ENCODE data around the gene ZNF77. TPM values are rescaled to one million over a fixed set of nuclear protein-coding genes. Genes with fewer than 3 reads are reported as not detected.

ZNF77 gene
- total and polyA plus RNA-seq, 2 donors from 2014 or later, result 2.4 to 5.1 TPM

GRCh38 chr19:2976609-2977000, 31.8 kb upstream of the ZNF77 start:
- H3K9ac ChIP-seq (ENCODE audit: low read length in 3 of 3), result peak overlapping the region; percentile 36 to 63 (median 46)
- no peak for FAIRE-seq
- peak in 2 of 5 donors; percentile 25 to 65 for DNase-seq
- no peak for TF ChIP-seq CTCF (IDR thresholded peaks at IDR 0.05; ENCODE audit: borderline replicate concordance, extremely low read depth, insufficient read depth)
- no peaks in the 10 kb centered on the region for H3K27me3 ChIP-seq (ENCODE audit: control insufficient read depth, insufficient read depth, low read length)
- peaks cover 2 to 10% (median 8%) of the 10 kb centered on the region in 3 donors for H3K4me1 ChIP-seq (ENCODE audit: control insufficient read depth in 2 of 3, insufficient read depth in 2 of 3, low read depth in 1 of 3, low read length in 3 of 3)
- H3K36me3 ChIP-seq (ENCODE audit: control insufficient read depth in 2 of 3, insufficient read depth in 3 of 3, low read length in 3 of 3), result no peaks in the 10 kb centered on the region
- H3K27ac ChIP-seq (ENCODE audit: low read depth in 2 of 2, low read length in 2 of 2), result peak overlapping the region; percentile 16 to 32
- H3K9me3 ChIP-seq (ENCODE audit: control insufficient read depth in 2 of 3, insufficient read depth in 1 of 3, low read length in 3 of 3), result no peaks in the 10 kb centered on the region
- intact Hi-C loops (cut with DNase I), result no loop called here
- peak overlapping the region; percentile 48 to 81 (median 75) for H3K4me3 ChIP-seq (ENCODE audit: low read length in 3 of 3)

- Histone ChIP-seq H3K9ac (ENCODE audit: low read length in 3 of 3) (peak overlapping the region in 1 of 3 donors; percentile 51), H3K36me3 (ENCODE audit: control insufficient read depth in 2 of 3, insufficient read depth in 3 of 3, low read length in 3 of 3) (no peaks in the 10 kb centered on the region), H3K9me3 (ENCODE audit: control insufficient read depth in 2 of 3, insufficient read depth in 1 of 3, low read length in 3 of 3) (no peaks in the 10 kb centered on the region), H3K27ac (ENCODE audit: low read depth in 2 of 2, low read length in 2 of 2) (peak overlapping the region; percentile 34 to 57), H3K4me1 (ENCODE audit: control insufficient read depth in 2 of 3, insufficient read depth in 2 of 3, low read depth in 1 of 3, low read length in 3 of 3) (peaks cover 2 to 20% (median 14%) of the 10 kb centered on the region in 3 donors), H3K4me3 (ENCODE audit: low read length in 3 of 3) (no peak overlapping the region), H3K27me3 (ENCODE audit: control insufficient read depth, insufficient read depth, low read length) (no peaks in the 10 kb centered on the region)
- DNase-seq (peak in 2 of 5 donors; percentile 58 to 84), FAIRE-seq (no peak)
- intact Hi-C loops (cut with DNase I), result no loop called here
- TF ChIP-seq CTCF (IDR thresholded peaks at IDR 0.05; ENCODE audit: borderline replicate concordance, extremely low read depth, insufficient read depth), result no peak
Observed at GRCh38 chr19:2974342-2975041, 29.7 kb upstream of the ZNF77 start.

GRCh38 chr19:2973229-2973628, 28.5 kb upstream of the ZNF77 start:
- DNase-seq, result peak in 2 of 5 donors; percentile 70 to 93
- Histone ChIP-seq H3K4me1 (ENCODE audit: control insufficient read depth in 2 of 3, insufficient read depth in 2 of 3, low read depth in 1 of 3, low read length in 3 of 3) (peaks cover 2 to 20% (median 18%) of the 10 kb centered on the region in 3 donors), H3K36me3 (ENCODE audit: control insufficient read depth in 2 of 3, insufficient read depth in 3 of 3, low read length in 3 of 3) (no peaks in the 10 kb centered on the region), H3K9ac (ENCODE audit: low read length in 3 of 3) (no peak overlapping the region), H3K4me3 (ENCODE audit: low read length in 3 of 3) (no peak overlapping the region), H3K27me3 (ENCODE audit: control insufficient read depth, insufficient read depth, low read length) (no peaks in the 10 kb centered on the region), H3K9me3 (ENCODE audit: control insufficient read depth in 2 of 3, insufficient read depth in 1 of 3, low read length in 3 of 3) (no peaks in the 10 kb centered on the region), H3K27ac (ENCODE audit: low read depth in 2 of 2, low read length in 2 of 2) (peak overlapping the region; percentile 77 to 83)
- no peak for FAIRE-seq
- intact Hi-C loops (cut with DNase I), result no loop called here
- TF ChIP-seq CTCF (IDR thresholded peaks at IDR 0.05; ENCODE audit: borderline replicate concordance, extremely low read depth, insufficient read depth), result no peak
